Stimulated activated CD4-positive, alpha-beta T cell treated with anti-CD3 and anti-CD28 coated beads, Interleukin-12 subunit alpha, Interleukin-12 subunit beta, amount 100 ng/mL, for 4 hours (primary cell): ENCODE data around the gene ABCB9.
"Not testable (repeated sequence)": the region's sequence is repeated elsewhere in the genome, so short reads cannot be mapped to it uniquely, and the experiment has no call there.

Experiments used
- DNase-seq: peaks from one replicate; pipeline ENCODE4 v3.0.0-alpha.2; 2020

Gene ABCB9

GRCh38 chr12:122893208-122894153 lies 72.8 kb downstream of the ABCB9 start:
- DNase-seq = no peak

GRCh38 chr12:122892724-122893123 lies 73.5 kb downstream of the ABCB9 start:
- DNase-seq = not testable (repeated sequence)

- DNase-seq = no peak
Observed at GRCh38 chr12:122891661-122892525, 74.4 kb downstream of the ABCB9 start.

GRCh38 chr12:122889761-122890520 lies 76.3 kb downstream of the ABCB9 start:
- no peak for DNase-seq

- no peak for DNase-seq
Observed at GRCh38 chr12:122888232-122888752, 78.0 kb downstream of the ABCB9 start.

- no peak for DNase-seq
Observed at GRCh38 chr12:122887819-122888212, 78.4 kb downstream of the ABCB9 start.

GRCh38 chr12:122886851-122887818 lies 79.1 kb downstream of the ABCB9 start:
- DNase-seq = no peak

GRCh38 chr12:122886161-122886560 lies 80.1 kb downstream of the ABCB9 start:
- DNase-seq = no peak

- DNase-seq = no peak
Observed at GRCh38 chr12:122884860-122885259, 81.4 kb downstream of the ABCB9 start.

GRCh38 chr12:122884091-122884826 lies 82.0 kb downstream of the ABCB9 start:
- no peak for DNase-seq

GRCh38 chr12:122882908-122883558 lies 83.2 kb downstream of the ABCB9 start:
- DNase-seq = no peak

- DNase-seq = no peak
Observed at GRCh38 chr12:122880668-122881067, 85.6 kb downstream of the ABCB9 start.

- DNase-seq = no peak
Observed at GRCh38 chr12:122880155-122880667, 86.1 kb downstream of the ABCB9 start.
